Mesenchymal stem cell (in vitro differentiated cells and primary cell): ENCODE measurements around the gene MT1G.

ENCODE experiments used
- DNase-seq: peaks from one replicate; pipeline ENCODE4 v3.0.0-alpha.2; 2013
- H2AFZ ChIP-seq: one replicate; pipeline ENCODE4 v1.6.1; 2013; ENCODE audit warnings: low read depth, mild to moderate bottlenecking, control low read depth, inconsistent platforms, low read length, moderate library complexity
- H2AK5ac ChIP-seq: 2 replicates; pipeline ENCODE4 v1.6.1; 2013; ENCODE audit warnings: low read length, moderate library complexity, mild to moderate bottlenecking, inconsistent platforms; ENCODE audit not compliant: severe bottlenecking
- H2BK120ac ChIP-seq: one replicate; pipeline ENCODE4 v1.6.1; 2013; ENCODE audit warnings: low read depth, mild to moderate bottlenecking, inconsistent platforms, low read length, moderate library complexity
- H2BK12ac ChIP-seq, 2 experiments: one replicate each; pipeline ENCODE4 v1.6.1; 2013; ENCODE audit warnings: inconsistent platforms in 2 of 2, low read length in 2 of 2, mild to moderate bottlenecking in 2 of 2, moderate library complexity in 2 of 2, control low read depth in 1 of 2
- H2BK15ac ChIP-seq: one replicate; pipeline ENCODE4 v1.6.1; 2013; ENCODE audit warnings: mild to moderate bottlenecking, low read depth, inconsistent platforms; ENCODE audit not compliant: poor library complexity, severe bottlenecking
- H2BK5ac ChIP-seq: 2 replicates; pipeline ENCODE4 v1.6.1; 2013; ENCODE audit warnings: low read depth, mild to moderate bottlenecking, low read length, control low read depth, inconsistent platforms; ENCODE audit not compliant: poor library complexity, severe bottlenecking
- H3K14ac ChIP-seq, 2 experiments: one replicate each; pipeline ENCODE4 v1.6.1; 2013; ENCODE audit warnings: inconsistent platforms in 2 of 2, low read length in 2 of 2, control low read depth in 1 of 2, mild to moderate bottlenecking in 1 of 2, moderate library complexity in 1 of 2
- H3K18ac ChIP-seq, 2 experiments: one replicate each; pipeline ENCODE4 v1.6.1; 2013; ENCODE audit warnings: inconsistent platforms in 2 of 2, low read length in 2 of 2, control low read depth in 1 of 2, low read depth in 1 of 2, mild to moderate bottlenecking in 1 of 2
- H3K23ac ChIP-seq, 2 experiments: one replicate each; pipeline ENCODE4 v1.6.1; 2013; ENCODE audit warnings: inconsistent platforms in 2 of 2, low read length in 2 of 2, mild to moderate bottlenecking in 2 of 2, moderate library complexity in 2 of 2, control low read depth in 1 of 2
- H3K27ac ChIP-seq: 2 replicates; pipeline ENCODE4 v1.5.1; 2013; ENCODE audit warnings: mild to moderate bottlenecking, moderate library complexity, low read length, control low read depth, inconsistent platforms; ENCODE audit not compliant: poor library complexity, severe bottlenecking
- H3K27me3 ChIP-seq, 2 experiments: 2 replicates each; pipeline versions ENCODE4 v1.6.1 to v1.7.0; 2013; ENCODE audit warnings: low read length in 2 of 2, mild to moderate bottlenecking in 2 of 2, moderate library complexity in 2 of 2, control low read depth in 1 of 2, inconsistent platforms in 1 of 2; ENCODE audit not compliant: control insufficient read depth in 1 of 2, insufficient read depth in 1 of 2
- H3K36me3 ChIP-seq, 2 experiments: 2 replicates each; pipeline versions ENCODE4 v1.6.1 to v1.7.0; 2013; ENCODE audit warnings: low read length in 2 of 2, control low read depth in 1 of 2, inconsistent platforms in 1 of 2, low read depth in 1 of 2, mild to moderate bottlenecking in 1 of 2; ENCODE audit not compliant: insufficient read depth in 2 of 2, control insufficient read depth in 1 of 2
- H3K4ac ChIP-seq, 2 experiments: one replicate each; pipeline ENCODE4 v1.6.1; 2013; ENCODE audit warnings: inconsistent platforms in 2 of 2, low read length in 2 of 2, mild to moderate bottlenecking in 2 of 2, moderate library complexity in 2 of 2, control low read depth in 1 of 2, low read depth in 1 of 2
- H3K4me1 ChIP-seq: 2 replicates; pipeline ENCODE4 v1.6.1; 2013; ENCODE audit warnings: low read depth, low read length, control low read depth; ENCODE audit not compliant: control insufficient read depth, insufficient read depth
- H3K4me2 ChIP-seq: 2 replicates; pipeline ENCODE4 v1.6.1; 2013; ENCODE audit warnings: low read length, mild to moderate bottlenecking, inconsistent platforms; ENCODE audit not compliant: poor library complexity, severe bottlenecking
- H3K4me3 ChIP-seq, 2 experiments: 2 replicates each; pipeline versions ENCODE4 v1.5.1 to v1.7.0; 2013; ENCODE audit warnings: low read length in 2 of 2, mild to moderate bottlenecking in 2 of 2, control low read depth in 1 of 2, low read depth in 1 of 2; ENCODE audit not compliant: insufficient read depth in 1 of 2
- H3K79me1 ChIP-seq: replicated peaks from 2 replicates; pipeline ENCODE4 v1.6.1; 2013; ENCODE audit warnings: mild to moderate bottlenecking, control low read depth, low read length, inconsistent platforms; ENCODE audit not compliant: poor library complexity, severe bottlenecking
- H3K9ac ChIP-seq: 2 replicates; pipeline ENCODE4 v1.7.0; 2013; ENCODE audit warnings: mild to moderate bottlenecking, low read length, moderate library complexity
- H3K9me3 ChIP-seq: 2 replicates; pipeline ENCODE4 v1.7.0; 2013; ENCODE audit warnings: mild to moderate bottlenecking, low read length; ENCODE audit not compliant: control insufficient read depth
- H4K8ac ChIP-seq: one replicate; pipeline ENCODE4 v1.6.1; 2013; ENCODE audit warnings: inconsistent platforms, mild to moderate bottlenecking, low read length, moderate library complexity
- H4K91ac ChIP-seq: one replicate; pipeline ENCODE4 v1.6.1; 2013; ENCODE audit warnings: mild to moderate bottlenecking, low read length, inconsistent platforms
- WGBS: methylation state at CpG from one replicate; pipeline ENCODE4 v1.1.7; 2013; ENCODE audit warnings: mixed read lengths; 5-methylcytosine and 5-hydroxymethylcytosine counted together

The MT1G gene

GRCh38 chr16:56645311-56645710 lies 22.6 kb downstream of the MT1G start:
- Histone ChIP-seq H3K4ac (no peak overlapping the region), H2AFZ (no peak overlapping the region), H2BK15ac (no peak overlapping the region), H3K18ac (no peak overlapping the region), H3K4me1 (peaks cover 11% of the 10 kb centered on the region), H4K8ac (no peak overlapping the region), H3K14ac (no peak overlapping the region), H3K79me1 (no peaks in the 10 kb centered on the region), H3K23ac (no peak overlapping the region), H3K4me3 (no peak overlapping the region), H2BK120ac (no peak overlapping the region), H3K36me3 (no peaks in the 10 kb centered on the region), H3K27ac (no peak overlapping the region), H3K9me3 (no peaks in the 10 kb centered on the region), H4K91ac (no peak overlapping the region), H3K9ac (no peak overlapping the region), H3K4me2 (no peak overlapping the region), H3K27me3 (peaks cover 56 to 88% of the 10 kb centered on the region in 2 experiments), H2BK12ac (no peak overlapping the region), H2BK5ac (no peak overlapping the region), H2AK5ac (no peak overlapping the region)
- WGBS = 70% methylated on average over 1 of the region's 1 CpG
- no peak for DNase-seq

GRCh38 chr16:56643833-56644232 lies 24.0 kb downstream of the MT1G start:
- Histone ChIP-seq H3K9ac (peak overlapping the region; percentile 54), H3K27ac (no peak overlapping the region), H2BK120ac (no peak overlapping the region), H3K4me1 (peaks cover 11% of the 10 kb centered on the region), H3K4me3 (peak overlapping the region in 1 of 2 experiments; percentile 69), H4K91ac (no peak overlapping the region), H3K23ac (peak overlapping the region in 1 of 2 experiments; percentile 9), H2AFZ (no peak overlapping the region), H3K9me3 (no peaks in the 10 kb centered on the region), H3K18ac (no peak overlapping the region), H3K14ac (no peak overlapping the region), H2BK15ac (no peak overlapping the region), H3K27me3 (peaks cover 44 to 94% of the 10 kb centered on the region in 2 experiments), H3K4ac (no peak overlapping the region), H3K79me1 (no peaks in the 10 kb centered on the region), H2AK5ac (no peak overlapping the region), H2BK5ac (no peak overlapping the region), H3K4me2 (no peak overlapping the region), H3K36me3 (no peaks in the 10 kb centered on the region), H2BK12ac (no peak overlapping the region), H4K8ac (no peak overlapping the region)
- 38% methylated on average over 5 of the region's 5 CpGs for WGBS
- no peak for DNase-seq

GRCh38 chr16:56643080-56643778 lies 24.6 kb downstream of the MT1G start:
- Histone ChIP-seq H2BK120ac (no peak overlapping the region), H3K23ac (no peak overlapping the region), H4K91ac (no peak overlapping the region), H3K9ac (peak overlapping the region; percentile 54), H2BK15ac (no peak overlapping the region), H3K14ac (no peak overlapping the region), H3K27me3 (peaks cover 38 to 94% of the 10 kb centered on the region in 2 experiments), H4K8ac (no peak overlapping the region), H3K4me3 (peak overlapping the region; percentile 34 to 69), H2BK5ac (no peak overlapping the region), H3K27ac (no peak overlapping the region), H3K79me1 (no peaks in the 10 kb centered on the region), H2AK5ac (no peak overlapping the region), H3K36me3 (no peaks in the 10 kb centered on the region), H3K9me3 (no peaks in the 10 kb centered on the region), H3K4me1 (peaks cover 15% of the 10 kb centered on the region), H3K4me2 (peak overlapping the region; percentile 48), H2BK12ac (no peak overlapping the region), H3K4ac (no peak overlapping the region), H2AFZ (no peak overlapping the region), H3K18ac (no peak overlapping the region)
- 2% methylated on average over 42 of the region's 42 CpGs for WGBS
- no peak for DNase-seq

GRCh38 chr16:56641166-56641565 lies 26.7 kb downstream of the MT1G start:
- no peaks in the 10 kb centered on the region for H3K79me1 ChIP-seq
- H3K9me3 ChIP-seq = no peaks in the 10 kb centered on the region
- no peak overlapping the region for H2BK120ac ChIP-seq
- peak overlapping the region in 1 of 2 experiments; percentile 60 for H3K23ac ChIP-seq
- no peak overlapping the region for H3K9ac ChIP-seq
- H3K27me3 ChIP-seq = peaks cover 24 to 94% of the 10 kb centered on the region in 2 experiments
- no peak overlapping the region for H2AFZ ChIP-seq
- peaks cover 17% of the 10 kb centered on the region for H3K4me1 ChIP-seq
- H3K18ac ChIP-seq = no peak overlapping the region
- H2BK15ac ChIP-seq = no peak overlapping the region
- no peak overlapping the region for H2BK12ac ChIP-seq
- no peak overlapping the region for H3K4me3 ChIP-seq
- no peak overlapping the region for H3K27ac ChIP-seq
- H2BK5ac ChIP-seq = no peak overlapping the region
- no peaks in the 10 kb centered on the region for H3K36me3 ChIP-seq
- DNase-seq = no peak
- no peak overlapping the region for H4K8ac ChIP-seq
- H3K4me2 ChIP-seq = no peak overlapping the region
- H4K91ac ChIP-seq = no peak overlapping the region
- no peak overlapping the region for H3K4ac ChIP-seq
- WGBS = 75% methylated on average over 2 of the region's 2 CpGs
- no peak overlapping the region for H3K14ac ChIP-seq
- no peak overlapping the region for H2AK5ac ChIP-seq
